CMK (cell line): ENCODE data around the gene GPC6.
"Not testable (repeated sequence)": the region's sequence is repeated elsewhere in the genome, so short reads cannot be mapped to it uniquely, and the experiment has no call there.

Experiments
- DNase-seq: peaks from one replicate; pipeline ENCODE4 v3.0.0-alpha.2; 2010; ENCODE audit warnings: low read depth

The GPC6 gene

DNA sequence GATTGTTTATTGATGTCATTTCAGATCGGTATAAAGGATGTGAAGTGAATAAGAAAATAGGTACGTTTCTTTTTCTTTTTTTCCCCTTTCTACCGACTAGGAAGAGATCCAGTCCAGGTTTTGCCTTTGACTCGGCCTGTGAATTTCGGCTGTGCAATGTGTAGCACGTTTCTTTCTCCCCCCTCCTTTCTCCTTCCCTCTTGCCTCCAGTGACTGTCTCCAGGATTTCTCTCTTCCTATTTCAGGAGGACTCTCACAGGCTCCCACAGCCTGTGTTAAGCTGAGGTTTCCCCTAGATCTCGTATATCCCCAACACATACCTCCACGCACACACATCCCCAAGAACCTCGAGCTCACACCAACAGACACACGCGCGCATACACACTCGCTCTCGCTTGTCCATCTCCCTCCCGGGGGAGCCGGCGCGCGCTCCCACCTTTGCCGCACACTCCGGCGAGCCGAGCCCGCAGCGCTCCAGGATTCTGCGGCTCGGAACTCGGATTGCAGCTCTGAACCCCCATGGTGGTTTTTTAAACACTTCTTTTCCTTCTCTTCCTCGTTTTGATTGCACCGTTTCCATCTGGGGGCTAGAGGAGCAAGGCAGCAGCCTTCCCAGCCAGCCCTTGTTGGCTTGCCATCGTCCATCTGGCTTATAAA lies at the start of gene GPC6:
TSS of gene GPC6 (plus strand) at position 185 of the 657 bp plus-strand sequence.
- DNase-seq: no peak

DNA sequence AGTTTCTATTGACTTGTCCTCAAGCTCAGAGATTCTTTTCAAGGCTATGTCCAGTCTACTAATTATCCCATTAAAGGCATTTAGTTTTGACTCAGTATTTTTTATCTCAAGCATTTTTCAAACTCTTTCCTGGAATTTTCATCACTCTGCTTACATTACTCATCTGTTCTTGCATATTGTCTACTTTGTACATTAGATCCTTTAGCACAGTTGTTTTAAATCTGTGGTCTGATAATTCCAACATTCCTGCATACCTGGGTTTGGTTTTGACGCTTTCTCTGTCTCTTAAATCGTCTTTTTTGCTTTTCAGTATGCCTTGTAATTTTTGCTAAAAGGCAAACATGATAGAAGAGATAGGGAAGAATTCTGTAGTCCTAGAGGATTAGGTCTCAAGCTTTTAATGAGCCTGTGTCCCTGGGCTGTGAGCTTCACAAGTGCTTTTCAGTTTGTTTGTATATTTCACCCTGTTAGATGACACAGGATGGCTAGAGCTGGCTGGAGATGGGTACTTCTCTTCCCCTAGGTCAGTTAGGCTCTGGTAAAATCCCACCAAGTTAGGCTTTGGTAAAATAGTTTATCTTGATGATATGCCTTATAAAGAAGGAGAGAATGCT lies 46.1 kb upstream of the GPC6 start:
- no peak for DNase-seq

DNA sequence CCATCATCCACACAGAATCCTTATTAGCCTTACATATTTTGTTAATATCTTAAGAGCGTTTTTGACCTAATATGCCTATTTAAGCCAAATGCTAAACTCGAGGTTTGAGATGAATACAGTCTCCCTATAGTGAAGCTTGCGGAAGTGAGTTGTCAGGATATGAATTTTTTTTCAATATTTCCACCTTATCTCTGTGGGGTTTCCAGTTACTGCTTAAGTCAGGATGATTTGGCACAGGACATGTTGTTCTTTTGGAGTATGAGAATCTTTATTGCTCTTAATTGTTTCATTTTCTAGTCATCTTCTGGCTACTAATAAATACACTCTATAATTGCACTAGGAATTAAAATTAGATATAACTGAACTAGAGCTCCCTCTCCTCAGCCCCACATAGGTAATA lies 44.2 kb upstream of the GPC6 start:
- DNase-seq: no peak

DNA sequence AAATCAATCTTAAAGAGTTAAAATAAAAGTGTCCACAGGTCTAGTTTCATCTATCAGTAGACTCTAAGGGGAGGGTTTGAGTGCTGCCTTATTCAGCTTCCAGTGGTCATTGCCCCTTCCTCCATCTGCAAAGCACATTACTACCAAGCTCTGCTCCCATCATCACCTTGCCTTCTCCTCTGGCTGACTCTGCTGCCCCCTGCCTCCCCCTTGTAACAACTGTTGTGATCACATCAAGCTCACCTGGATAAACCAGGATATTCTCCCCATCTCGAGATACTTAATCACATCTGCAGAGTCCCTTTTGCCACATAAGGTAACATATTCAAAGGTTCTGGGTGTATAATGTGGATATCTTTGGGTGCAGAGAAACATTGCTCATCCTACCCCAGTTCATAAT lies 43.3 kb upstream of the GPC6 start:
- no peak for DNase-seq

DNA sequence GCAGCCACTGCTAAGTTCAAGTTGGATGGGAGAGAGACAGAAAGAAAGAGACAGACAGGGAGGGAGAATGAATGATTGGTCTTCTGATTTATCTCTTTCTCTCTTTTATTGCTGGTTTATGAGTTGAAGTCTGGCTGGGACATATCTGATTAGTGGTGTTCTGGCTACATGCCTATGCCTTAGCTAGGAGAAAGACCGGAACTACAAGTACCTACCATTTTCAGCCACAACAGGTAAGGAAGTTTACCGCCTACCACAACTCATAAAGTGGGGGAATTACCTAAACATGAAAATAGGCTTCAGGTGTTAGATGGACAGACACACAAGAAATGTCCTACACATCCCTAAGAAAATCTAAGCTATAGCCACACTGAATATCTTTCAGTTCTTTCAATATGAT lies 36.6 kb upstream of the GPC6 start:
- DNase-seq: no peak

DNA sequence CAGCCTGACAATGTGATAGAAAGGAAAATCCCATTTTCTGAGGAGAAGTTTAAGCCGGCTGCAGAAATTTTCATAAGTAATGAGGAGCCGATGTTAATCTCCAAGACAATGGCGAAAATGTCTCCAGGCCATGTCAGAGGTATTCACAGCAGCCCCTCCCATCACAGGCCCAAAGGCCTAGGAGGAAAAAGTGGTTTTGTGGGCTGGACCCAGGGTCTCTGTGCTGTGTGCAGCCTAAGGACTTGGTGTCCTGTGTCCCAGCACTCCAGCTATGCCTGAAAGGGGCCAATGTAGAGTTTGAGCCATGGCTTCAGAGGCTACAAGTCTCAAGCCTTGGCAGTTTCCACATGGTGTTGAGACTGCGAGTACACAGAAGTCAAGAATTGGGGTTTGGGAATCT lies 32.9 kb upstream of the GPC6 start:
- DNase-seq: no peak

DNA sequence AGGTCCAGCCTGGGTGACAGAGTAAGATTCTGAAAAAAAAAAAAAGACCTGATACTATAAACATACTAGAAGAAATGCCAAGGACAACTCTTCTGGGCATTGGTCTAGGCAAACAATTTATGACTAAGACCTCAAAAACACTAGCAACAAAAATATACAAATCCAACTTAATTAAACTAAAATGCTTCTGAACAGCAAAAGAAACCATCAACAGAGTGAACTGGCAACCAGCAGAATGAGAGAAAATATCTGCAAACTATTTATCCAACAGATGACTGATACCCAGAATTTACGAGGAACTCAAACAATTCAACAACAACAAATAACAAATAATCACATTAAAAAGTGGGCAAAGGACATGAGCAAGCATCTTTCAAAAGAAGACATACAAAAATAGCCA lies 26.8 kb upstream of the GPC6 start:
- DNase-seq: no peak

DNA sequence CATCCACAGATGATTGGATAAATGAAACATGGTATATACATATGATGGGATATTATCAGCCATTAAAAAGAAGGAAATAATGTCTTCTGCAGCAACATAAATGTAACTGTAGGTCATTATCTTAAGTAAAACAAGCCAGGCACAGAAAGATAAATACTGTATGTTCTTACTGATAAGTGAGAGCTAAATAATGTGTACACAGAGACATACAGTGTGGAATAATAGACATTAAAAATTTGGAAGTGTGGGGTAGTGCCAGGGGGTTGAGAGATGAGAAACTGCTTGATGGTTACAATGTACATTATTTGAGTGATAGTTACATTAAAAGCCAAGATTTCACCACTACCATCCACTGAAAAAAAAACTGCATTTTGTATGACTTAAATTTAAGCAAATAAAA lies 26.0 kb upstream of the GPC6 start:
- DNase-seq: no peak

DNA sequence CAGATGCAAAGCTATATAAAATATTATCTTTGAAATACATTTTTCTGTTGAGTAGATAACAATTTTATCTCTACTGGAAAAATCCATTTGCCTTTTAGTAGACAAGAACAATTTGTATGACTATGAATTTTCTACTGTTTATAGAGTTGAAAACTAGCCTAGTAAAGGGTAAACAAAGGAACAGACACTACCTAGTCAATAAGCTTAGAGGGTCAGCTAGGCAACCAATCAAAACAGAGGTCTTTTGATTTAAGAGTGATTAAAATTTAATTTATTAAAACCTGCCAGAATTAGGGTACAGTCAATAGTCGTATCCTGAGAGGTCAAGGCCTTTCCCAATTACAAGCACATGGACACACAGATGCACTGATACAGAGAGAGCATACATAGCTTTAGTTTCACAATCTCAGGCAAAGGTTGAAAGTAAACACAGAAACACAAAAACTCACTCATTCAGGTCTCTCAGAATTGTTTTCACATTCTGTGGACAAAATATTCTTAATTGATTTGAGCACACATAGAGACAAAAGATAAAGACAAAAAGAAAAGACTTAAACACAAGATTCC lies 24.5 kb upstream of the GPC6 start:
- no peak for DNase-seq

DNA sequence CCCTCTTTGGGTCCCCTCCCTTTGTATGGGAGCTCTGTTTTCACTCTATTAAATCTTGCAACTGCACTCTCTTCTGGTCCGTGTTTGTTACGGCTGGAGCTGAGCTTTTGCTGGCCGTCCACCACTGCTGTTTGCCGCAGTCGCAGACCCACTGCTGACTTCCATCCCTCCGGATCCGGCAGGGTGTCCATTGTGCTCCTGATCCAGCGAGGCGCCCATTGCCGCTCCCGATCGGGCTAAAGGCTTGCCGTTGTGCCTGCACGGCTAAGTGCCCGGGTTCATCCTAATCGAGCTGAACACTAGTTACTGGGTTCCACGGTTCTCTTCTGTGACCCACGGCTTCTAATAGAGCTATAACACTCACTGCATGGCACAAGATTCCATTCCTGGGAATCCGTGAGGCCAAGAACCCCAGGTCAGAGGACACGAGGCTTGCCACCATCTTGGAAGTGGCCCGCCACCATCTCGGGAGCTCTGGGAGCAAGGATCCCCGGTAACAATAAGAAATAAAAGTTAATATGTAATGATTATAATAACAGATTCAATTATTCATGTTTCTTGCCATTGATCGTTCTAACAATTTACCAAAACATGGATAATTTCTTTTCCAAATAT lies 19.7 kb upstream of the GPC6 start:
- DNase-seq: not testable (repeated sequence)

DNA sequence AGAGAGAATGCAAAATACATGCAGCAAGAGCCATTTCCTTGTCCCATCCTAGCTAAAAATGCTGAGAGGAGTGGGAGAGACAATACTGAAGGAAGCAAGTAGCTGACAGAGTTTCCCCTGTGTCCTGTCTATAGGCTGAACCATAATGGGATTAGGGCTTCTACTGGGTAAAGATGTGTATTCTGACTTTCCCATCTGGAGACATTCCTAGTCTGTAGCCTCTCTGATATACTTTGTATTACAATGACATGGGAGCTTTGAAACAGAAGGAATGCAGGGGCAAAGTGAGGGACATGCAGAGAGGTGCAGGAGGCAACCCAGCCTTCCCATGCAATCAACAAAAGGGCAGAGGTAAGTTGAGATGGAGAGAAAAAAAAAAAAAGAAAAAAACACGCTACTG lies 10.5 kb upstream of the GPC6 start:
- no peak for DNase-seq

DNA sequence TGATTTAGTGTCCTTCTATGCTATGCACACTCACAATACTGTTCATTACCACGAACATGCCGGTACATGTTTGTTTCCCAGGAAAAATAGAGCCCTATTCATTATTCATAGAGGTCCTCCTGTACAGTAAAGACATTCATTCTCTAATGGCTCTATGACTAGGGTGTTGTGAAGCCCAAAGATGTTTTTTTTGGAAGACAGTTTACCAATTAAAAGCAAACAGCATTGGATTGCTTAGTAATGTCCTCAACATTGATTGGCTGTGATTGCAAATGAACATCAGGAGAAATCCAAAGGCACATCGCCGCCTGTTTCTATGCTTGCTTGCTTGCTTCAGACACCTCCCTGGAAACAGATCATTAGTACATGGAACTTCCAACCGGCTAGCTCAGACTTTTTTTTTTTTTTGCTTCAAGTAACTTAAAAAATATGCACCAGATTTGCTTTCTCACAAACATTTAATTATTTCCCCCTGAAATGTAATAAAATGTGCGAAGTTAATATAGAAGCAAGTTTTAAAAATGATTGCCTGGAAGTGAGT lies 8.8 kb upstream of the GPC6 start:
- no peak for DNase-seq

DNA sequence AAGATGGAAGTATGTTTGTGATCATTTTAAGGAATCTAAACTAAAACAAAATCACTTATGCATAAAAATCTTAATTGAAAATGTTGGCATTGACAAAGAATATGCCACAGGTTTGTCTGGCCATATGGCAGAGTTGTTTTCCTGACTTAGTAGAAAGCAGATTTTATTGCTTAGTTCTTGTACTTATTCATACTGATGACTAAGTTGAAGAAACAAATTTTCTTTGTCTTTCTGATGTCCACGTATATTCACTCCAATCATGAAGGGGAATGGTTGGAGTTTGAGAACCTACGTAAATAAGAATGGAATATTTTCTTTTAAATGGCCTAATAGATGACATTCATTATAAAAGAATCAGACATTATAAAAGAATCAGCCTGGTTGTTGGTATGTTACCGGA lies 8.0 kb upstream of the GPC6 start:
- DNase-seq: no peak

DNA sequence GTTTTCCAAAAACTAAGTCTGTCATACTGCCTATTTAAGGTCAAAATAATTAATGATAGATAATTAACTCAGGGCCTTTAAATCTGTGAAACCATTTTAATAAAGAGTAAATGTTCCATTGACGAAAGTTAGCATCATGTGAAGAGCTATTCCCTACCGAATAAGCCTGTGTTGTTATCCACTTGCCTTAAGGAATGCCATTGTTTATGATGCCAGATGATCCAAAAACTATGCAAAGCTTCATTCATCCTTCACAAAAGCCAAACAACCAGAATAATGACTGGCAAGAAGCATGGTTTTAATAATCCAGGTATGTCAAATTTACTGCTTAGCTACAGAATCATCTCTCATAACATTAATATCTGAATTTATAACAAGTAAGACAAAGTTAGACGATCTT lies 6.5 kb upstream of the GPC6 start:
- no peak for DNase-seq

DNA sequence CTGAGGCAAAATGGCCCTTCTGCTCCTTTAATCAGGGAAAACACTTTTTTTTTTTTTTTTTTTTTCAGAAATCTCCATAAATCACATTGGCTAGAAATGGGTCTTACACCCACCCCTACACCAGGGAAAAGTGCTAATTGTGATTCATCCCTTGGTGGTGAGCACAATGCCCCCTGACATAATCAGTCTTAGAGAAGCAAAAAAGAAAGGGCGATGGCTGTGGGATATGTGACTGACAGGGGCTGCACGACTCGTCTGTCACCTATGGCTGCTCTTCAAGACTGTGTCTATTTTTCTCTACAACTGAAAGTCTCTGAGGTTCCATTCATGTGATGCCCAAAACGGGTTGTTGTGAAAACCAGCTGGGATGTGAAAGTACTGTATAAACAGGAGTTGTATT lies 3.6 kb upstream of the GPC6 start:
- DNase-seq: no peak

DNA sequence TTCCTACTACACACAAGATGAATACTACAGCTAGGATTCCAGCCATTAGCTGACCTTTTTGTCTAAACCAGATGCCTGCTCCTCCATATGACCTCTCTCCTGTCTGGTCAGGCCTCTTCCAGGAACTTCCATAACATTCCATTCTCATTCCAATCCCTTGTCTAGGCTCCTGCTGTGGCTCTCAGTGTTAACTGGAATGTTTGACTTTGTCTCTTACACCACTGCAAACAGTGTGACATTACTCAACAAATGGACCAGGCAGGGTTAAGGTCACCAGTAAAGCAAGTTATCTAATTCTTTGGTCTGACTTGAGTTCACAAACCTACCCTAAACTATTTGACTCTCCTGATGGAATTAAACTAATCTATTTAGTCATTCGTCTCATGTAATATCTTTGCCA lies 2.1 kb upstream of the GPC6 start:
- DNase-seq: no peak

DNA sequence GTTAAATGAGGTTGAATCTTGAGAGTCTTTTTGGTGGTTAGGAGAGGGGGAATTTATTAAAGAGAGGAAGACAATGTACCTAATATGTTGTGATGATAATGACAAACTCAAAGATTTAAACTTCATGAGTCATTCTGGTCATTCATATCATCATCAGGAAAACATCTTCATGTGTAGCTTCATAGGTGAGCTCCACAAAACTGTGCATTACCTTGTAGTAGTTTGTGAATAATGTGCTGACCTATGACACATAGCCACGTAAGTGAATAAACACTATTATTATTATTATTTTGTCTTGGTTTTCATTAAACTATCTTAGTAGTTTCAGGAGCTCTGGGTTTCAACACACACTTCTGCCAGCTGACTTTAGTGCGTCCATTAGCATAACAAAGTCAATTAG lies 997 bp upstream of the GPC6 start:
- DNase-seq: no peak

DNA sequence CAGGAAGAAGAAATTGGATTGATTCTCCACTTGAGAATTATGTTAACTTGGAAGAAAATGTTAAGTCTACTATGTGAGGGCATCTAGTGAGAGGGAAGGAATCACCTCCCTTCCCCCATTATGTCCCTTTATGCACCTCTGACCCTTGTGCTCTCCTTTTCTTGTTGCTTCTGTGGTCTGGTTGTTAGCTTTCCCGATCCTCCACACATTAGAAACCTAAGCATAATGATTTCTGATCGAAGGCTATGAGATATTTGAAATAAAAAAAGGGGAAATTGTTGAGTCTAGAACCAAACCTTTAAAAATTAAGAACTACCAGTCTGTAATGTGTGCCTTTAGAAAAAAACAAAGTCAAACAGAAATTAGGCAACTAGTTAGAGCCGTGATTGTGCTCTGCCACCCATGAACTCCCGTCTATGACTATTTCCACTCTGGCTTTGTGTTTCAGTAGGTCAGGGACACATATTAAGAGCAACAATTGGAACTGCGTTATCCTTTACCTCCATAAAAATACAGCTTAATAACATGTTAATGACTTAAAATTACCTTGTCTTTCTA lies 463 bp upstream of the GPC6 start:
- no peak for DNase-seq

DNA sequence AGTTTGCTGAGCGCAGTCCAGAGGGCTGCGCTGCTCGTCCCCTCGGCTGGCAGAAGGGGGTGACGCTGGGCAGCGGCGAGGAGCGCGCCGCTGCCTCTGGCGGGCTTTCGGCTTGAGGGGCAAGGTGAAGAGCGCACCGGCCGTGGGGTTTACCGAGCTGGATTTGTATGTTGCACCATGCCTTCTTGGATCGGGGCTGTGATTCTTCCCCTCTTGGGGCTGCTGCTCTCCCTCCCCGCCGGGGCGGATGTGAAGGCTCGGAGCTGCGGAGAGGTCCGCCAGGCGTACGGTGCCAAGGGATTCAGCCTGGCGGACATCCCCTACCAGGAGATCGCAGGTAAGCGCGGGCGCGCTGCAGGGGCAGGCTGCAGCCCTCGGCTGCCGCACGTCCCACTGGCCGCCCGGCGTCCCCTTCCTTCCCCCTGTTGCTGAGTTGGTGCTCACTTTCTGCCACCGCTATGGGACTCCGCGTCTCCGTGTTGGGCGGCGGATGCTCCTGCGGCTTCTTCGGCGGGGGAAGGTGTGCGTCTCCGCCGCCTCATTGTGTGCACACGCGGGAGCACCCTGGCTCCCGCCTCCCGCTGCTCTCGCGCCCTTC lies 772 bp downstream of the GPC6 start:
- no peak for DNase-seq

DNA sequence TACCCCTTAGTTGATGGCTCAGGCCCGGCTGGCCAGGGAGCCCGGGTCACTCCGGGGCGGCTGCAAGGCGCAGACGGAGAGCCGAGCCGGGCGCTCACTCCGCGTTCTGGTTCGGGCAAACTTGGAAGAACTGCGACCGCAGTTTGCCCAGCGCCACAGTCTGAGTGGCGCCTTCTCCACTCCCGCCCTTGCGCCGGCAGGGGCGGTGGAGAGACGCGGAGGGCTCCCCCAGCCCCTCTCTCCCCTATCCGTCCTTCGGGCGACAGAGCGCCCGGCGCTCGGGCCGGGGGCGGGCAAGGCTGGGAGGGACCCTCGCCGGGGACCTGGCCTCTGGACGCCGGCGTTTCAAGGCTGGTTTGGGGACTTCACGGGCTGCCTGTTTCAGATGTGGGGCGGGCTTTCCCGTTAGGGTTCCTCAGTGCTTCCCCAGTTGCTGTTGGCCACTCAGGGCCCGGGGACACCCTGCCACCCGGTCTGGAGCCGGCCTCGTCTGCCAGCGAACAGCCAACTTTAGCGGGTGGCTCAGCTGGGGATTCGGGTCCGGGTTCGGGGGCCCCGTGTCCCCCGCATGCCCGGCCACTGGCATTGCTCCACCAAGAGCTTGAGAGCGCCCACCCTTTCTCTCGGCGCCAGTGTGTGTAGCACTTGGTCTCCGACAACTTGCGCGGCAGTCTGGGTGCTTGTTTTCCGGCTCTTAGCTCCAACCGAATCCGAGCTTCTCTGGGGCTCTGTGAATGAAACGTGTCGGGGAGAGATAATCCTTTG lies 1.5 kb downstream of the GPC6 start:
- DNase-seq: no peak

DNA sequence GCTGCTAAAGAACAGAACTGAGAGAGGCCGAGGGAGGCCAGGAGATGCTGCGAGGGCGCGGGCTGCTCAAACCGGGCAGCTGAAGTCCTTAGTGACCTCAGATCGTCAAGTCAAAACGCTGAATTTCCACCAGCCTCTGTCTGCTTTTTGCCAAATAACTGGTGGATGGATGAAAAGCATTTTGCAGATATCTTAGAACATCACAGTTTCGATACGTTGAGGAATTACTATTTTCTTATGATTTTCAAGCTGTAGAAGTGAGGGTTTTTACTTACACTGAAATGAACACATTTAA lies 2.0 kb downstream of the GPC6 start:
- DNase-seq: no peak

DNA sequence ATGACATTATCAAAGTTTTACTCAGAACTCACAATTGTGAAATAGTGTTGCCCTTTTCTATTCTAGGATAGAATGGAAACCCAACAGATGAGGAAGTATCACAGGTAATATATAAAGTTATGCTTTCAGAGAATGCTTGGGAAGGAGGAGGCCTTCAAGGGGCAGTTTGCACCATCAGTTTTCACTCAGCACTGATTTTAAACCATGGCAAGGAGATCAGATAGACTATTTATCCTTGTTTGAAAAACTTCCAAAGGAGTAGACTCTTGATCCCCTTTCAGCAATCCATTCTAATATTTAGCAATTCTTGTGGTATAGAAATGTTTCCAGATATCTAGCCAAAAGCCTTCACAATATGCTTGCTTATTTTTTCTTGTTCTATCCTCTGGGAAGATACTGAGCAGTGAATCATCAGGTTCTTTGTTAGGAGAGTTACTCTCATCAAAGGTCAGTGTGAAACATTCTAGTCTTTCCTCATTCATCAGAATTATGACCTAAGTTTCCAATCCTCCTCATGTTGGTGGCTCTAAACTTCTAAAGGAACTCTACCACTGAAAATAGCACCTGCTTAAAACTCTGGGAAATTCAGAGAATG lies 3.8 kb downstream of the GPC6 start:
- no peak for DNase-seq
